ENCODE results near the gene CEACAM8.

- TF ChIP-seq, protein P1, sequence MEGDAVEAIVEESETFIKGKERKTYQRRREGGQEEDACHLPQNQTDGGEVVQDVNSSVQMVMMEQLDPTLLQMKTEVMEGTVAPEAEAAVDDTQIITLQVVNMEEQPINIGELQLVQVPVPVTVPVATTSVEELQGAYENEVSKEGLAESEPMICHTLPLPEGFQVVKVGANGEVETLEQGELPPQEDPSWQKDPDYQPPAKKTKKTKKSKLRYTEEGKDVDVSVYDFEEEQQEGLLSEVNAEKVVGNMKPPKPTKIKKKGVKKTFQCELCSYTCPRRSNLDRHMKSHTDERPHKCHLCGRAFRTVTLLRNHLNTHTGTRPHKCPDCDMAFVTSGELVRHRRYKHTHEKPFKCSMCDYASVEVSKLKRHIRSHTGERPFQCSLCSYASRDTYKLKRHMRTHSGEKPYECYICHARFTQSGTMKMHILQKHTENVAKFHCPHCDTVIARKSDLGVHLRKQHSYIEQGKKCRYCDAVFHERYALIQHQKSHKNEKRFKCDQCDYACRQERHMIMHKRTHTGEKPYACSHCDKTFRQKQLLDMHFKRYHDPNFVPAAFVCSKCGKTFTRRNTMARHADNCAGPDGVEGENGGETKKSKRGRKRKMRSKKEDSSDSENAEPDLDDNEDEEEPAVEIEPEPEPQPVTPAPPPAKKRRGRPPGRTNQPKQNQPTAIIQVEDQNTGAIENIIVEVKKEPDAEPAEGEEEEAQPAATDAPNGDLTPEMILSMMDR (conservative IDR thresholded peaks at IDR 0.05; ENCODE audit: low read length), result no peak
- no peak for TF ChIP-seq EZH2phosphoT487 (IDR thresholded peaks at IDR 0.05; ENCODE audit: borderline replicate concordance, low read depth, low read length)
Measured at GRCh38 chr19:42553292-42554045, 41.3 kb downstream of the CEACAM8 start.
